GM12801 (cell line): ENCODE data around the gene FBXO3.

Experiments
- CTCF ChIP-seq: IDR thresholded peaks from one replicate; pipeline ENCODE4 v1.5.1; 2011; ENCODE audit warnings: control low read depth; ENCODE audit not compliant: insufficient read length; ENCODE audit errors: extremely low read depth

FBXO3 gene

GRCh38 chr11:33775832-33776470 is 1.6 kb upstream of the FBXO3 start:
- TF ChIP-seq CTCF, result no peak

- no peak for TF ChIP-seq CTCF
Observed at GRCh38 chr11:33775467-33775807, 1.1 kb upstream of the FBXO3 start.

- TF ChIP-seq CTCF, result no peak
Observed at GRCh38 chr11:33774736-33775466, 581 bp upstream of the FBXO3 start.

- no peak for TF ChIP-seq CTCF
Observed at GRCh38 chr11:33773404-33773986, 825 bp downstream of the FBXO3 start.

- no peak for TF ChIP-seq CTCF
Observed at GRCh38 chr11:33772870-33773269, 1.4 kb downstream of the FBXO3 start.

- TF ChIP-seq CTCF, result no peak
Observed at GRCh38 chr11:33772300-33772699, 2.0 kb downstream of the FBXO3 start.

- no peak for TF ChIP-seq CTCF
Observed at GRCh38 chr11:33770236-33770635, 4.1 kb downstream of the FBXO3 start.
